Naive thymus-derived CD8-positive, alpha-beta T cell (primary cell): ENCODE results near the gene IFNGR2. TPM values are rescaled to one million over a fixed set of nuclear protein-coding genes. Genes with fewer than 3 reads are reported as not detected.

ENCODE experiments used
- ATAC-seq, 2 donors: fragments of 150-1000 bp; cut with Tn5 transposase in 1 of 2; sonication (Bioruptor Pico), chemical (Tn5 transposase) in 1 of 2; 1 replicate in 1 of 2; 2 replicates in 1 of 2; pipeline ENCODE4 v1.10.0; 2021; ENCODE audit warnings: mild to moderate bottlenecking in 2 of 2, moderate library complexity in 2 of 2
- POLR2A ChIA-PET: fragments of 350-600 bp; sonication (Branson Sonifier 250); formaldehyde crosslinking; loops from one replicate; lab custom pipeline; 2021; ENCODE audit warnings: antibody characterized with exemption; lab: Charles Lee
- DNase-seq, 10 donors: peaks; one replicate each; pipeline versions ENCODE4 v3.0.0 to v3.0.0-alpha.2; 2020 to 2022
- H3K27ac Mint-ChIP-seq, 10 donors: one replicate each; pipeline ENCODE4 v1.8.0; 2020 to 2022; ENCODE audit warnings: mild to moderate bottlenecking in 10 of 10, mixed read lengths in 10 of 10, moderate library complexity in 4 of 10, inconsistent platforms in 1 of 10
- H3K27me3 Mint-ChIP-seq, 5 donors: one replicate each; pipeline ENCODE4 v1.8.0; 2021 to 2022; ENCODE audit warnings: mixed read lengths in 5 of 5
- H3K36me3 Mint-ChIP-seq, 3 donors: one replicate each; pipeline ENCODE4 v1.8.0; 2020 to 2022; ENCODE audit warnings: mixed read lengths in 3 of 3, mild to moderate bottlenecking in 2 of 3, inconsistent platforms in 1 of 3
- H3K4me1 Mint-ChIP-seq, 4 donors: one replicate each; pipeline ENCODE4 v1.8.0; 2021 to 2022; ENCODE audit warnings: mixed read lengths in 4 of 4
- H3K4me3 Mint-ChIP-seq, 10 donors: one replicate each; pipeline ENCODE4 v1.8.0; 2020 to 2022; ENCODE audit warnings: mild to moderate bottlenecking in 10 of 10, mixed read lengths in 10 of 10, moderate library complexity in 6 of 10, inconsistent platforms in 1 of 10
- H3K9me3 Mint-ChIP-seq, 9 donors: one replicate each; pipeline ENCODE4 v1.8.0; 2020 to 2022; ENCODE audit warnings: mixed read lengths in 9 of 9, mild to moderate bottlenecking in 3 of 9, inconsistent platforms in 1 of 9, moderate library complexity in 1 of 9
- polyA plus RNA-seq, 3 donors: library from polyadenylated mRNA; unstranded; fragments of 300-500 nt; fragmentation: Illumina TruSeq; gene quantifications; one replicate each; pipeline ENCODE4 v1.2.3, GENCODE V29; 2021
- total RNA-seq, 8 experiments: library from RNA in 2 of 8; stranded (reverse) in 2 of 8; gene quantifications; one replicate each; pipeline ENCODE4 v1.2.3 and lab custom pipeline; 2021 to 2026

IFNGR2 gene
- total and polyA plus RNA-seq, 5 experiments from 2014 or later: 11.3 to 30.9 (median 24.4) TPM

GRCh38 chr21:33391656-33392055 is 11.6 kb upstream of the IFNGR2 start:
- DNase-seq (no peak), ATAC-seq (no peak)
- H3K9me3 Mint-ChIP-seq: no peaks in the 10 kb centered on the region
- H3K27ac Mint-ChIP-seq: no peak overlapping the region
- H3K4me1 Mint-ChIP-seq: peaks cover 0 to 38% (median 2%) of the 10 kb centered on the region in 4 donors
- H3K36me3 Mint-ChIP-seq: no peaks in the 10 kb centered on the region
- no peak overlapping the region for H3K4me3 Mint-ChIP-seq
- POLR2A ChIA-PET: no interaction called here
- H3K27me3 Mint-ChIP-seq: peaks cover 0 to 5% (median 0%) of the 10 kb centered on the region in 5 donors

DNA sequence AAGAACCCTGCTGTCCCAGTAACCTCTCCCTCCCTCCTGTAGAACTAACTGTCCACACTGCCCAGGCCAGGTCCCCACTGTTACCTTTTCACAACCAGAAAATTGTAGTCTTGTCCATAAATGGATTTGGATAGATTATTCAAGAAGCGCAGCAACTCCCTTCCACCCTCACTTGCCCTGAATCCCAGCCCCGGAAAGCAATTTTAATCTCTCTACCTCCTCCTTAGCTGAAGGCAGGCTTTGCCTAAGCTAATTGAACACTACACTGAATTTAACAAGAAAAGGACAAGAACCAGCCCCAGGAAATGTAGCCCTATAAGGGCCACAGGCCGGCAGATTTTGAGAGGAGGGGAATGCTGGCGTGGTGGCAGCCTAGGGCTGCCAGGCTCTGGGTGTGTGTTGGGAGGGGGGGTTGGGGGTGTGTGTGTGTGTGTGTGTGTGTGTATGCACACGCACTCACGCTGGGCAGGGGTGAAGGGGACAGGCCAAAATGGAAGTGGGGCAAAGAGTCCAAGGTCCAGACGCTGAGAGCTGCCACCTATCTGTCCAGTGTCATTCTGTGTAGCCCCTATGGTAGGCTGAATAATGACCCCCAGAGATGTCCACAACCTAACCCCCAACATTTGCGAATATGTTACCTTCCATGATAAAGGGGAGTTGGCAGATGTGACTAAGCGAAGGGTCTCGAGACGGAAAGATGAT is 10.8 kb upstream of the IFNGR2 start:
- H3K27ac Mint-ChIP-seq: peak overlapping the region in 1 of 10 donors; percentile 64
- H3K36me3 Mint-ChIP-seq: no peaks in the 10 kb centered on the region
- POLR2A ChIA-PET: interaction anchor here (0.6 to 1.0 kb wide), 2 partner anchors 14 to 183 kb away, joined by 3 read pairs; no protein-coding TSS in a partner anchor
- H3K9me3 Mint-ChIP-seq: no peaks in the 10 kb centered on the region
- ATAC-seq (no peak), DNase-seq (no peak)
- H3K27me3 Mint-ChIP-seq: peaks cover 0 to 5% (median 0%) of the 10 kb centered on the region in 5 donors
- H3K4me3 Mint-ChIP-seq: peak overlapping the region in 1 of 10 donors; percentile 45
- H3K4me1 Mint-ChIP-seq: peaks cover 0 to 38% (median 2%) of the 10 kb centered on the region in 4 donors

- H3K9me3 Mint-ChIP-seq: no peaks in the 10 kb centered on the region
- ATAC-seq: no peak
- H3K4me1 Mint-ChIP-seq: peaks cover 3 to 39% (median 8%) of the 10 kb centered on the region in 4 donors
- H3K36me3 Mint-ChIP-seq: no peaks in the 10 kb centered on the region
- no peak overlapping the region for H3K27ac Mint-ChIP-seq
- POLR2A ChIA-PET: interaction anchor here (0.6 to 1.0 kb wide), 4 partner anchors 13 to 503 kb away, joined by 3 to 5 read pairs (median 3); no protein-coding TSS in a partner anchor
- H3K27me3 Mint-ChIP-seq: peaks cover 0 to 5% (median 0%) of the 10 kb centered on the region in 5 donors
- DNase-seq: no peak
- H3K4me3 Mint-ChIP-seq: no peak overlapping the region
These were observed 9.9 kb upstream of the IFNGR2 start for GRCh38 chr21:33393348-33393747.

GRCh38 chr21:33394260-33394659 is 9.0 kb upstream of the IFNGR2 start:
- peaks cover 0 to 5% (median 0%) of the 10 kb centered on the region in 5 donors for H3K27me3 Mint-ChIP-seq
- DNase-seq: no peak
- no peaks in the 10 kb centered on the region for H3K36me3 Mint-ChIP-seq
- H3K27ac Mint-ChIP-seq: no peak overlapping the region
- ATAC-seq: no peak
- POLR2A ChIA-PET: interaction anchor here (0.6 kb wide), 1 partner anchor 504 kb away, joined by 5 read pairs; no protein-coding TSS in a partner anchor
- peaks cover 3 to 40% (median 9%) of the 10 kb centered on the region in 4 donors for H3K4me1 Mint-ChIP-seq
- H3K9me3 Mint-ChIP-seq: no peaks in the 10 kb centered on the region
- H3K4me3 Mint-ChIP-seq: no peak overlapping the region

GRCh38 chr21:33395891-33396331 is 7.3 kb upstream of the IFNGR2 start:
- Mint-ChIP-seq H3K27me3 (peaks cover 0 to 3% (median 0%) of the 10 kb centered on the region in 5 donors), H3K36me3 (no peaks in the 10 kb centered on the region), H3K4me1 (peaks cover 10 to 52% (median 13%) of the 10 kb centered on the region in 4 donors), H3K27ac (peak overlapping the region in 1 of 10 donors; percentile 6), H3K4me3 (no peak overlapping the region), H3K9me3 (no peaks in the 10 kb centered on the region)
- no peak for DNase-seq
- POLR2A ChIA-PET: interaction anchor here (0.9 to 1.5 kb wide), 3 partner anchors 9 to 155 kb away, joined by 3 read pairs; no protein-coding TSS in a partner anchor
- no peak for ATAC-seq

- POLR2A ChIA-PET: interaction anchor here (0.6 to 1.3 kb wide), 4 partner anchors 9 to 473 kb away, joined by 3 to 5 read pairs (median 4); no protein-coding TSS in a partner anchor
- H3K27me3 Mint-ChIP-seq: peaks cover 0 to 3% (median 0%) of the 10 kb centered on the region in 5 donors
- no peak overlapping the region for H3K27ac Mint-ChIP-seq
These were observed 6.8 kb upstream of the IFNGR2 start for GRCh38 chr21:33396436-33396835.

DNA sequence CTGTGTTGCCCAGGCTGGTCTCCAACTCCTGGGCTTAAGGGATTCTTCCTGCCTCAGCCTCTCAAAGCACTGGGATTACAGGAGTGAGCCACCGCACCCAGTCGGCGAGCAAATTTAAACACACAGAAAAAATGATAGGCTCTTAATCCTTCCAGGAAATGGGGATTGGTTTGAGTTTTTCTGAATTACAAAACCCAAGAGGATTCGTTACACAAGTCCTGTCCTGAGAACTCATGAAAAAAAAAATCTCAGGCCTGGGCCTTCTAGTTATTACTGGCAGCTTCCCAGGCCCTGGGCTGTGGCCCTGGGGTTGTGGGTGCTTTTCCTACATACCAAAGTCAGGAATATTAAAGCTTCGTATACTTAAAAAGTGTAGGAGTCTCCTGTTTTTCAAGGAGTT is 6.3 kb upstream of the IFNGR2 start:
- H3K27me3 Mint-ChIP-seq: peaks cover 0 to 3% (median 0%) of the 10 kb centered on the region in 5 donors
- POLR2A ChIA-PET: interaction anchor here (0.6 to 1.3 kb wide), 3 partner anchors 12 to 474 kb away, joined by 5 to 7 read pairs (median 5); no protein-coding TSS in a partner anchor
- H3K36me3 Mint-ChIP-seq: no peaks in the 10 kb centered on the region
- ATAC-seq (no peak), DNase-seq (no peak)
- H3K27ac Mint-ChIP-seq: no peak overlapping the region
- no peak overlapping the region for H3K4me3 Mint-ChIP-seq
- no peaks in the 10 kb centered on the region for H3K9me3 Mint-ChIP-seq
- peaks cover 10 to 59% (median 17%) of the 10 kb centered on the region in 4 donors for H3K4me1 Mint-ChIP-seq

More at GRCh38 chr21:33396436-33396835, 6.8 kb upstream of the IFNGR2 start:
- no peaks in the 10 kb centered on the region for H3K9me3 Mint-ChIP-seq
- H3K4me3 Mint-ChIP-seq: no peak overlapping the region
- H3K36me3 Mint-ChIP-seq: no peaks in the 10 kb centered on the region
- ATAC-seq (no peak), DNase-seq (no peak)
- H3K4me1 Mint-ChIP-seq: peaks cover 10 to 56% (median 16%) of the 10 kb centered on the region in 4 donors

DNA sequence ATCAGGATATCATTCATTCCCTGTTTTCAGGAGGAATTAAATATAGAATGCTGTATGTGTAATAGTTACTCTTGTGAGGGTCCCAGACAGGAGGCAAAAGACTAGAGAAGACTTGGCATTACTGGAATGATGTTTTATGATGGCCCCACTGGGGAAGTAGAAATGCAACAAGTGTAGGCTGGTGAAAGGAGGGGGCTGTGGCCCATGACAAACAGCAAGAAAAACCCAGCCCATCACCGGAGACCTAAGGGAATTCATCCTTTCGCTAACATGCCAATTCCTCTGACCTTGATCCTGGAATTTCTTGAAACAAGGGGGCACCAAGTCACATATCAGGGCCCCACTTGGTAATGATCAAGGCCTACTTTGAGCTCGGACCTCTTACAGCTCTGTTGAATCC is 5.5 kb upstream of the IFNGR2 start:
- peak overlapping the region in 2 of 10 donors; percentile 39 to 66 for H3K27ac Mint-ChIP-seq

GRCh38 chr21:33398361-33398760 is 4.9 kb upstream of the IFNGR2 start:
- ATAC-seq: no peak
- H3K9me3 Mint-ChIP-seq: no peaks in the 10 kb centered on the region
- POLR2A ChIA-PET: interaction anchor here (0.6 to 1.2 kb wide), 2 partner anchors 9 to 25 kb away, joined by 4 read pairs; no protein-coding TSS in a partner anchor
- H3K4me1 Mint-ChIP-seq: peaks cover 5 to 58% (median 17%) of the 10 kb centered on the region in 4 donors
- peak overlapping the region in 3 of 10 donors; percentile 59 to 66 (median 63) for H3K27ac Mint-ChIP-seq
- H3K36me3 Mint-ChIP-seq: no peaks in the 10 kb centered on the region
- H3K4me3 Mint-ChIP-seq: no peak overlapping the region
- H3K27me3 Mint-ChIP-seq: peaks cover 0 to 2% (median 0%) of the 10 kb centered on the region in 5 donors
- no peak for DNase-seq

More for the DNA sequence above, 5.5 kb upstream of the IFNGR2 start:
- Mint-ChIP-seq H3K27me3 (peaks cover 0 to 2% (median 0%) of the 10 kb centered on the region in 5 donors), H3K4me1 (peaks cover 7 to 60% (median 17%) of the 10 kb centered on the region in 4 donors), H3K36me3 (no peaks in the 10 kb centered on the region), H3K4me3 (no peak overlapping the region), H3K9me3 (no peaks in the 10 kb centered on the region)
- ATAC-seq: no peak
- no peak for DNase-seq
- POLR2A ChIA-PET: interaction anchor here (0.7 to 1.2 kb wide), 2 partner anchors 24 to 270 kb away, joined by 4 to 7 read pairs; no protein-coding TSS in a partner anchor

DNA sequence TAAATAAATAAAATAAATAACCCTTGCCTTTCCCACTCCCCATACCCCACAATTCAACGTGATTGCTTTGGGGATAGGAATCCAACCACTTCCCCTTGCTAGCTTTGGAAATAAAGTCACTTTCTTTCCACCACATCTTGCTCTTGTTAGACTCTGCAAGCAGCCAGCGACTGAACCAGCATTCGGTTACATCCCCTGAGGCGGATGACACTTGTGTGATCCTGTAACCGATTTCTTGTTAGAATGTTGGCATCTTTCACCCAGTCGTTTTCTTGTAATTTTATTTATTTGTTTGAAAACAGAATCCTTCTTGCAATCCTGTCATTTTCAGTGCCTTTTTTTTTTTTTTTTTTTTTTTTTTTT is 1.6 kb upstream of the IFNGR2 start:
- H3K27me3 Mint-ChIP-seq: peaks cover 0 to 2% (median 0%) of the 10 kb centered on the region in 5 donors
- ATAC-seq: no peak

DNA sequence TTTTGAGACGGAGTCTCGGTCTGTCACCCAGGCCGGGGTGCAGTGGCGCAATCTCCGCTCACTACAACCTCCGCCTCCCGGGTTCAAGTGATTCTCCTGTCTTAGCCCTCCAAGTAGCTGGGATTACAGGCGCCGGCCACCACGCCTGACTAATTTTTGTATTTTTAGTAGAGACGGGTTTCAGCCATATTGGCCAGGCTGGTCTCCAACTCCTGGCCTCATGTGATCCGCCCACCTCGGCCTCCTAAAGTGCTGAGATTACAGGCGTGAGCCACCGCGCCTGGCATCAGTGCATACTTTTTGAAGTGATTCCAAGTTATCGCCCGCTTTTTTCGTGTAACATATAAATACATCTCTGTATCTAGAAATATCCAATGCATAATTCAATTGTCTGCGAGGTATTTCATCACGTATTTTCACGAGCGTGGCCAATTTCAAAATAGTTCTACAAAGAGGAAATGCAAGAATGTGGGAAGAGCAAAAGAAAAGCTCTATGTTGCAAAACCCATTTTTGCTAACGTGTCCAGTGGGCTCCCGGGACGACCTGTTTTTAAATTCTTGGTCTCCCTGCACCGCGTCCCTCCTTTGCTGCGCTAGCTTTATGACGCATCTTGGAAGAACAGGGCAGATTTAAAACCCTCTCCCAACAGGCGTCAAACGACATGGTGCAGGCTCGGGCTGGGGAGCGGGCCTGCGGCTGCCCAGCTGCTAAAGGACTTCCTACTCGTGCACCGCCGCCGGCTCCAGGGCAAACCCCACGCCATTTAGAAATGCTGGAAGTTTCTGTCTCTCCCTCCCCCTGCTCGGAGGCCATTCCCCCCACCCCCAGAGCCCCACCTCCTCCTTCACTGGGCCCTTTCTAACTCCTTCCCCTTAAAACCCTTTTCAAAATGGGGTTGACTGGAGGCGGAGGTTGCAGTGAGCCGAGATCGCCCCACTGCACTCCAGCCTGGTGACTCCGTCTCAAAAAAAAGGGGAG is 923 bp upstream of the IFNGR2 start:
- H3K27ac Mint-ChIP-seq: peak overlapping the region; percentile 16 to 92 (median 85)
- DNase-seq: peak in 4 of 10 donors; percentile 10 to 47 (median 16)
- H3K4me1 Mint-ChIP-seq: peaks cover 20 to 69% (median 47%) of the 10 kb centered on the region in 4 donors
- peaks cover 0 to 2% (median 0%) of the 10 kb centered on the region in 5 donors for H3K27me3 Mint-ChIP-seq
- peaks cover 0 to 7% (median 0%) of the 10 kb centered on the region in 3 donors for H3K36me3 Mint-ChIP-seq
- H3K4me3 Mint-ChIP-seq: peak overlapping the region; percentile 69 to 93 (median 80)
- peak; percentile 18 to 34 for ATAC-seq
- POLR2A ChIA-PET: interaction anchor here (0.6 to 4.1 kb wide), 11 partner anchors 13 to 202 kb away, joined by 3 to 38 read pairs (median 5); partner anchors contain the start of genes IFNAR1 and TMEM50B
- H3K9me3 Mint-ChIP-seq: no peaks in the 10 kb centered on the region

More for the DNA sequence above, 1.6 kb upstream of the IFNGR2 start:
- Mint-ChIP-seq H3K9me3 (no peaks in the 10 kb centered on the region), H3K4me3 (peak overlapping the region in 4 of 10 donors; percentile 4 to 54 (median 42)), H3K4me1 (peaks cover 16 to 62% (median 41%) of the 10 kb centered on the region in 4 donors), H3K27ac (peak overlapping the region in 8 of 10 donors; percentile 16 to 84 (median 66)), H3K36me3 (peaks cover 0 to 4% (median 0%) of the 10 kb centered on the region in 3 donors)
- POLR2A ChIA-PET: interaction anchor here (0.9 to 4.1 kb wide), 7 partner anchors 12 to 202 kb away, joined by 3 to 38 read pairs (median 6); partner anchors contain the start of genes IFNAR1 and TMEM50B
- no peak for DNase-seq
